GM12874 (cell line): ENCODE measurements around the gene FHDC1.

Experiments used
- TF ChIP-seq, protein P1 (sequence below): IDR thresholded peaks from 2 replicates; pipeline ENCODE4 v1.5.1; 2011; ENCODE audit warnings: low read depth, mild to moderate bottlenecking, control low read depth, low read length, moderate library complexity; ENCODE audit not compliant: insufficient read depth

FHDC1 gene

DNA sequence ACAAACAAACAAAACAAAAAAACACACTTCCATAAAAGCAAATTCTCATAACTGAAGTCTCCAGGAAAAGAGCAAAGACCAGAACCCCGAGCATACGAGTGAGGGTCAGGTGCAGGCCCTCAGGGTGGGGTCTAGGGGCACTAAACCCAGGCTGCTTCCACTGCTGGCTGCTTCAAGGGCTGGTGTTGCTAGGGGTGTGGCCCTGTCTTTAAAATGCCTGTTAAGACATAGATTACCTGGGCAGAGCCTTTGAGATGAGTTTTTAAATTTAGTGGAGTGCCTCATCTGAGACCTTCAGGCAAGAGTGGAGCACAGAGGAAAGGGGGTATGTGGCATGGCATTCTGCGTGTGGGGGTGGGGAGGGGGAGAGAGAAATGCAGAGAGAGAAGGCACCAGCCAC, 87.0 kb downstream of the FHDC1 start:
- TF ChIP-seq, protein P1, sequence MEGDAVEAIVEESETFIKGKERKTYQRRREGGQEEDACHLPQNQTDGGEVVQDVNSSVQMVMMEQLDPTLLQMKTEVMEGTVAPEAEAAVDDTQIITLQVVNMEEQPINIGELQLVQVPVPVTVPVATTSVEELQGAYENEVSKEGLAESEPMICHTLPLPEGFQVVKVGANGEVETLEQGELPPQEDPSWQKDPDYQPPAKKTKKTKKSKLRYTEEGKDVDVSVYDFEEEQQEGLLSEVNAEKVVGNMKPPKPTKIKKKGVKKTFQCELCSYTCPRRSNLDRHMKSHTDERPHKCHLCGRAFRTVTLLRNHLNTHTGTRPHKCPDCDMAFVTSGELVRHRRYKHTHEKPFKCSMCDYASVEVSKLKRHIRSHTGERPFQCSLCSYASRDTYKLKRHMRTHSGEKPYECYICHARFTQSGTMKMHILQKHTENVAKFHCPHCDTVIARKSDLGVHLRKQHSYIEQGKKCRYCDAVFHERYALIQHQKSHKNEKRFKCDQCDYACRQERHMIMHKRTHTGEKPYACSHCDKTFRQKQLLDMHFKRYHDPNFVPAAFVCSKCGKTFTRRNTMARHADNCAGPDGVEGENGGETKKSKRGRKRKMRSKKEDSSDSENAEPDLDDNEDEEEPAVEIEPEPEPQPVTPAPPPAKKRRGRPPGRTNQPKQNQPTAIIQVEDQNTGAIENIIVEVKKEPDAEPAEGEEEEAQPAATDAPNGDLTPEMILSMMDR, result no peak

DNA sequence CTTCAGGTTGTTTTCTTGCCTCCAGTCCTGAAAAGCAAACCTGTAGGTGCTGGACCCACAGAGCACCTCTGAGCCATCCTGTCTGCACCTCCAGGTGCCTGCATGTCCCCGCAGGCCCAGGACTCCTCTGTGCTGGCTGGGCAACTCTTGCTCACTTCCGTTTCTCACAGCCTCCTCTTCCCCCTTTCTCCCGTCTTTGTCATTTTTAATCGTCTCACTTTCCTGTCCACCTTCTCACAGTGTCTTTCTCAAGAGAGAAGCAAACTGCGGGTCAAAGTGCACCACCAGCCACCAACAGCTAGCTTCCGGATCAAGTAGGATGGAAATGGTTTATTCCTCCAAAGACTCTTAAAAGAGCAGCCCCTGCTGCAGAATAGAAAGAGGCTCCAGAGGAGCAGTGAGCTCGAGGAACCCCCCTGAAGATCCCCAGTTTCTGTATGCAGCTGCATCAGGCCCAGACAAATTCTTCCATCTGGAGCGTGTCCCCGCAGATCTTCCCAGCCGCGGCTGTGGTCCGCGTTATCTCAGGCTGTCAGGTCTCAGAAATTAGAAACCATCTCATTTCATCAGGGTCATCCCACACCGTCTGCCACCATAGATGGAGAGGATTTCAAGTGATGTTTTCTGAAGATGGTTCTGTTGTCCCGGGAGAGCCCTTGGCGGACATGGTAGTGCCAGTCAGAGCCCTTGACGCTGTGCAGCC, 87.7 kb downstream of the FHDC1 start:
- TF ChIP-seq, protein P1, result no peak

DNA sequence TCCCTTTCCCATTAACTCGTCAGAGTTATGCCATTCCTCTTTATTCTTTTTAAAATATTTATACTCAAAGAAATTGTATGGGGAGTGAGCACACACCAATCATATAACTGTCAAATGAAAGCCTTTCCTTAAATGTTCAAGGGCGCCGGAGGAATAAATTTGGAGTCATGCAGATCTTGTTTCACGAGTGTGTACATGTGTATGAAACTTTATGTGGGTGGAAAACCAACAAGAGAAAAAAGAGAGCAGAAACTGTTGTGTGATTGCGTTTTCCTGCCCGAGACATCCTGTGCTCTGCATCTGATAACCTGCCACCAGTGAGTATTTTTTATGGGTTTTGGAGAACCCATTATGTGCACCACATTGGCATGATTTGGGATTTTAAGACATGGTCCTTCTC, 88.3 kb downstream of the FHDC1 start:
- TF ChIP-seq, protein P1, result no peak

DNA sequence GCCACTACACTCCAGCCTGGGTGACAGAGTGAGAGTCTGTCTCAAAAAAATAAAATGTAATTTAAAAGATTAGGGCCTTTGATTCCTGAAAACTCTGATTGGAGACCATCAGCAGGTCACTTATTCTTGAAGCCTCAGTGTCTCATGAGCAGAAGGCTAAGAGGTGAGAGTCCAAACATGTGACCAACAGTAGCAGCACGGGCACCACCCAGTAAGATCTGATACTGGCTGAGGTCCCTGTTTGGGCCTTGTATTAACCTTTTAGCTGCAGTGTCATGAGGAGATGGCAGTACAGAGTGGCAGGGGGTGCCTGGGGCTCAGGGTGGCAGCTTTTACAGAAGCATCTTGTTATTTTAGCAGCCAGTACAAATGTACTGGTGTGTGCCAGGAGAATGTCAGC, 89.3 kb downstream of the FHDC1 start:
- TF ChIP-seq, protein P1, result no peak

DNA sequence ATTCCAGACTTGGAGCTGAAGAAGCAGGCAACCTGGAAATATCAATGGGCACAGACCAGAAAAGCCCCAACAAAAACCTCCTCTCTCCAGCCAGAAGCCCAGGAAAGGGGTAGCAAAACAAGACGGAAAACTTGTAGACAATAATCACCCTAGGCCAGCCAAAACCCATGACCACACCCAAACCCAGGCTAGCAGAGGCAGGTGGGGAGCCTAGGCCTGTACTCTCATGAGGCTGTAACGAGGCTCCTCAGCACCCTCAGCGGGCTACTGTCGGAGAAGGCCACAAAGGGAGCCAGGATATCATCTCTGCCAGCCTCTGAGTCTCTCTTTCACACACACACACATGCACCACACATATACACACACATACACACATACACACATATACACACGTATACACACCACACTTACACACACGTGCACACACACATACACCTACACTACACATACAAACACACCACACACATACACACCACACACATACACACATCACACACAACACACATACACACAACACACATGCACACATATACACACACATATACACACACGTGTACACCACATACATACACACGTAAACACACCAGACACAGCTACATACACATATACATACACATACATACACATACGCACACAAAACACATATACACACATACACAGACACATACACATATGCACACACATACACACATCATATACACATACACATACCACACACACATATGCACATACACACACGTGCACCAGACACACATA, 90.6 kb downstream of the FHDC1 start:
- TF ChIP-seq, protein P1, result no peak

DNA sequence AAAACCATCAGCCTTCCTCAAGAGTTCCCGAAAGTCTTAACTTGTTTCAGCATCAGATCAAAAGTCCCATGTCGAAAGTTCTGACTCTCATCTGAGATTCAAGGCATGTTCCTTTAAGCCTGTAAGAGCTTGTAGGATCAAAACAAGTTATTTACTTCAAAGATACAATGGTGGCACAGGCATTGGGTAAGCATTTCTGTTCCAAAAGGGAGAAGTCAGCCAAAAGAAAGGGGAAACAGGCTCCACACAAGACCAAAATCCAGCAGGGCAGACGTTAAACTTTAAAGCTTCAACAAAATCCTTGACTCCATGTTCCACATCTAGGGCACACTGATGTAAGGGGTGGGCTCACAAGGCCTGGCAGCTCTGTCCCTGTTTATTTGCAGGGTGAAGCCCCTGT, 91.7 kb downstream of the FHDC1 start:
- TF ChIP-seq, protein P1, result no peak

DNA sequence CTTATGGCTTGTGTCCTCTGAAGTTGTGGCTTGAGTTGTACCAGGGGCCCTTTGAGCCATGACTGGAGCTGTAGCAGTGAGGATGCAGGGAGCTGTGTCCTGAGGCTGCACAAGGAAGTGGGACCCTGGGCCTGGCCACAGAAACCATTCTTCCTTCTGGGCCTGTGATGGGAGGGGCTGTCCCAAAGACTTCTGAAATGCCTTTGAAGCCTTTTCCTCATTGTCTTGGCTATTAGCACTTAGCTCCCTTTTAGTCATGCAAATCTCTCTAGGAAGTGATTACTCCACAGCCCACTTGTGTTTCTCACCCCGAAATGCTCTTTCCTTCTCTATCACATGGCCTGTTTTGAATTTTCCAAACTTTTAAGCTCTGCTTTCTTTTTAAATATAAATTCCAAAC, 92.4 kb downstream of the FHDC1 start:
- TF ChIP-seq, protein P1, result no peak
